Measurements from ENCODE around the gene LMNTD2. TPM values are rescaled to one million over a fixed set of nuclear protein-coding genes. Genes with fewer than 3 reads are reported as not detected.
A peak's percentile ranks its signal among the peaks of the same experiment; 100 is the strongest.
"Not testable (repeated sequence)": the region's sequence is repeated elsewhere in the genome, so short reads cannot be mapped to it uniquely, and the experiment has no call there.

Gene LMNTD2
- total RNA-seq, 4 donors from 2014 or later, result 0.14 to 2.2 (median 0.51) TPM; not detected in 1

- Histone ChIP-seq H3K27ac (peak overlapping the region in 1 of 2 donors; percentile 63), H3K36me3 (no peaks in the 10 kb centered on the region), H3K27me3 (no peaks in the 10 kb centered on the region), H3K9me3 (no peaks in the 10 kb centered on the region), H3K4me3 (peak overlapping the region; percentile 52 to 96), H3K4me1 (peaks cover 13 to 27% of the 10 kb centered on the region in 2 donors)
- TF ChIP-seq CTCF (IDR thresholded peaks at IDR 0.05) (no peak), POLR2A (IDR thresholded peaks at IDR 0.05) (no peak)
- no peak for DNase-seq
- intact Hi-C loops (cut with DNase I; ENCODE audit: low total_unique reads), result no loop called here
Observed at GRCh38 chr11:576811-577610, 16.5 kb upstream of the LMNTD2 start.

- H3K4me3 ChIP-seq, result peak within 1 kb of the TSS; percentile 58 to 96
- DNase-seq, result peak; percentile 92 to 97
- intact Hi-C loops (cut with DNase I; ENCODE audit: low total_unique reads), result no loop called here
- H3K36me3 ChIP-seq, result no peaks in the 10 kb centered on the region
- peak in 1 of 2 donors; percentile 68 for TF ChIP-seq POLR2A (IDR thresholded peaks at IDR 0.05)
- TF ChIP-seq CTCF (IDR thresholded peaks at IDR 0.05), result peak in 2 of 4 experiments; percentile 29 to 30
- H3K27ac ChIP-seq, result peak within 1 kb of the TSS; percentile 88 to 90
- H3K9me3 ChIP-seq, result no peaks in the 10 kb centered on the region
- no peaks in the 10 kb centered on the region for H3K27me3 ChIP-seq
- H3K4me1 ChIP-seq, result peaks cover 13 to 27% of the 10 kb centered on the region in 2 donors
Observed at GRCh38 chr11:575996-576768, 15.6 kb upstream of the LMNTD2 start, which contains the start of gene PHRF1. Gene PHRF1 (plus strand): TSS chr11:576470. CDS start chr11:581513, 5,043 bp downstream.

- intact Hi-C loops (cut with DNase I; ENCODE audit: low total_unique reads), result no loop called here
- peak in 1 of 2 donors; percentile 42 for DNase-seq
- H3K4me3 ChIP-seq, result peak overlapping the region; percentile 55 to 58
- H3K27ac ChIP-seq, result peak overlapping the region in 1 of 2 donors; percentile 71
- H3K36me3 ChIP-seq, result no peaks in the 10 kb centered on the region
- H3K9me3 ChIP-seq, result no peaks in the 10 kb centered on the region
- peak in 1 of 2 donors; percentile 49 for TF ChIP-seq POLR2A (IDR thresholded peaks at IDR 0.05)
- TF ChIP-seq CTCF (IDR thresholded peaks at IDR 0.05), result peak in 1 of 4 experiments; percentile 31
- H3K4me1 ChIP-seq, result peaks cover 13 to 24% of the 10 kb centered on the region in 2 donors
- H3K27me3 ChIP-seq, result no peaks in the 10 kb centered on the region
Observed at GRCh38 chr11:575313-575995, 14.9 kb upstream of the LMNTD2 start.

GRCh38 chr11:574632-575312, 14.2 kb upstream of the LMNTD2 start:
- Histone ChIP-seq H3K36me3 (no peaks in the 10 kb centered on the region), H3K9me3 (no peaks in the 10 kb centered on the region), H3K27me3 (no peaks in the 10 kb centered on the region), H3K27ac (peak overlapping the region in 1 of 2 donors; percentile 72), H3K4me1 (peaks cover 13 to 21% of the 10 kb centered on the region in 2 donors), H3K4me3 (peak overlapping the region; percentile 55 to 58)
- no peak for DNase-seq
- TF ChIP-seq CTCF (IDR thresholded peaks at IDR 0.05) (no peak), POLR2A (IDR thresholded peaks at IDR 0.05) (no peak)
- intact Hi-C loops (cut with DNase I; ENCODE audit: low total_unique reads), result no loop called here

- peaks cover 13 to 25% of the 10 kb centered on the region in 2 donors for H3K4me1 ChIP-seq
- H3K27me3 ChIP-seq; H3K36me3 ChIP-seq; H3K9me3 ChIP-seq; intact Hi-C loops (cut with DNase I; ENCODE audit: low total_unique reads): not testable (repeated sequence)
- H3K27ac ChIP-seq, result peak overlapping the region; percentile 48 to 72
- DNase-seq, result peak; percentile 59 to 64
- H3K4me3 ChIP-seq, result peak overlapping the region in 1 of 2 donors; percentile 55
Observed at GRCh38 chr11:574031-574570, 13.6 kb upstream of the LMNTD2 start.

Data from uterus (tissue), 4 donors.